H1 (cell line): ENCODE measurements around the gene ADGRE2. TPM values are rescaled to one million over a fixed set of nuclear protein-coding genes. Genes with fewer than 3 reads are reported as not detected.
"Not testable (repeated sequence)": the region's sequence is repeated elsewhere in the genome, so short reads cannot be mapped to it uniquely, and the experiment has no call there.

Experiments used
- CTCF ChIA-PET: fragments of 300-600 bp; sonication (Branson Sonifier 250); formaldehyde crosslinking; loops from one replicate; lab custom pipeline; 2021; ENCODE audit not compliant: partially characterized antibody; lab: Charles Lee
- POLR2A ChIA-PET: fragments of 300-600 bp; sonication (Branson Sonifier 250); formaldehyde crosslinking; loops from one replicate; lab custom pipeline; 2021; ENCODE audit warnings: inconsistent platforms; ENCODE audit not compliant: partially characterized antibody; lab: Charles Lee
- DNase-seq, 2 experiments: peaks; one replicate each; pipeline versions ENCODE4 v3.0.0 to v3.0.0-alpha.2; 2010 to 2022; ENCODE audit warnings: low spot score in 2 of 2, low read depth in 1 of 2, mixed read lengths in 1 of 2
- FAIRE-seq: peaks from 2 replicates; lab custom pipeline; 2011; peaks lifted over from hg19 to GRCh38; lab: Jason Lieb, UNC
- H2AFZ ChIP-seq: 2 replicates; pipeline ENCODE4 v1.8.1; 2012; ENCODE audit warnings: low read length, inconsistent platforms
- H2AK5ac ChIP-seq: 2 replicates; pipeline ENCODE4 v1.6.1; 2013; ENCODE audit warnings: low read depth, low read length
- H2BK120ac ChIP-seq: replicated peaks from 2 replicates; pipeline ENCODE3; 2013; ENCODE audit warnings: low read depth, low read length, inconsistent platforms
- H2BK12ac ChIP-seq: 2 replicates; pipeline ENCODE4 v1.6.1; 2013; ENCODE audit warnings: low read depth, low read length
- H2BK15ac ChIP-seq: 2 replicates; pipeline ENCODE4 v1.6.1; 2013; ENCODE audit warnings: low read length
- H2BK20ac ChIP-seq: 2 replicates; pipeline ENCODE4 v1.6.1; 2013; ENCODE audit warnings: low read length
- H2BK5ac ChIP-seq: 2 replicates; pipeline ENCODE4 v1.6.1; 2013; ENCODE audit warnings: low read depth, low read length
- H3K14ac ChIP-seq: 2 replicates; pipeline ENCODE4 v1.6.1; 2013; ENCODE audit warnings: inconsistent platforms; ENCODE audit not compliant: insufficient read length
- H3K18ac ChIP-seq: 2 replicates; pipeline ENCODE4 v1.6.1; 2013; ENCODE audit warnings: low read length; ENCODE audit errors: extremely low read depth
- H3K23ac ChIP-seq: 2 replicates; pipeline ENCODE4 v1.6.1; 2013; ENCODE audit warnings: inconsistent platforms; ENCODE audit not compliant: insufficient read length
- H3K23me2 ChIP-seq: 2 replicates; pipeline ENCODE4 v1.6.1; 2013; ENCODE audit warnings: low read depth, low read length
- H3K27ac ChIP-seq: 2 replicates; pipeline ENCODE4 v1.6.1; 2011; ENCODE audit warnings: low read depth, low read length, inconsistent platforms
- H3K27me3 ChIP-seq, 4 experiments: replicated peaks in 1 of 4; 1 replicate in 1 of 4; 2 replicates in 3 of 4; pipeline versions ENCODE4 v1.6.1 to v1.8.1; 2011 to 2013; ENCODE audit warnings: low read length in 3 of 4, mild to moderate bottlenecking in 3 of 4, inconsistent platforms in 2 of 4, mixed read lengths in 2 of 4, moderate library complexity in 1 of 4; ENCODE audit not compliant: control insufficient read depth in 3 of 4, insufficient read depth in 3 of 4; ENCODE audit errors: extremely low read depth in 1 of 4
- H3K36me3 ChIP-seq, 4 experiments: 2 replicates each; pipeline versions ENCODE4 v1.6.1 to v1.8.1; 2011 to 2013; ENCODE audit warnings: mild to moderate bottlenecking in 4 of 4, low read length in 3 of 4, moderate library complexity in 2 of 4, control low read depth in 1 of 4, inconsistent platforms in 1 of 4; ENCODE audit not compliant: insufficient read depth in 4 of 4, control insufficient read depth in 2 of 4
- H3K4ac ChIP-seq: replicated peaks from 2 replicates; pipeline ENCODE3; 2013; ENCODE audit warnings: low read length, low read depth, mixed read lengths, inconsistent platforms; ENCODE audit not compliant: insufficient read length
- H3K4me1 ChIP-seq, 4 experiments: replicated peaks in 1 of 4; 1 replicate in 1 of 4; 2 replicates in 3 of 4; pipeline versions ENCODE4 v1.6.1 to v1.8.1; 2011 to 2013; ENCODE audit warnings: low read length in 3 of 4, inconsistent platforms in 2 of 4, mixed read lengths in 1 of 4; ENCODE audit not compliant: insufficient read depth in 4 of 4, control insufficient read depth in 3 of 4
- H3K4me2 ChIP-seq, 2 experiments: 2 replicates each; pipeline versions ENCODE4 v1.6.1 to v1.8.1; 2011 to 2013; ENCODE audit warnings: low read depth in 2 of 2, low read length in 2 of 2, control low read depth in 1 of 2, inconsistent platforms in 1 of 2, mild to moderate bottlenecking in 1 of 2; ENCODE audit not compliant: insufficient read depth in 1 of 2
- H3K4me3 ChIP-seq, 4 experiments: fragments of 200-600, 300-600 bp in 1 of 4; sonication (generic), shearing (Covaris generic), sonication (Bioruptor Twin) in 1 of 4; 2 replicates each; pipeline versions ENCODE4 v1.5.1 to v1.8.1; 2011 to 2016; ENCODE audit warnings: low read length in 4 of 4, low read depth in 3 of 4, control low read depth in 2 of 4, inconsistent platforms in 2 of 4, mild to moderate bottlenecking in 2 of 4, mixed read lengths in 1 of 4, moderate library complexity in 1 of 4; ENCODE audit not compliant: insufficient read depth in 2 of 4; ENCODE audit errors: extremely low read depth in 1 of 4
- H3K56ac ChIP-seq: replicated peaks from 2 replicates; pipeline ENCODE3; 2013; ENCODE audit warnings: low read depth, mild to moderate bottlenecking, mixed read lengths, low read length, inconsistent platforms; ENCODE audit not compliant: insufficient read length
- H3K79me1 ChIP-seq: 2 replicates; pipeline ENCODE4 v1.6.1; 2013; ENCODE audit warnings: low read depth, low read length, control low read depth
- H3K79me2 ChIP-seq, 2 experiments: 2 replicates each; pipeline versions ENCODE4 v1.6.1 to v1.8.1; 2012 to 2013; ENCODE audit warnings: low read length in 2 of 2, mild to moderate bottlenecking in 2 of 2, inconsistent platforms in 1 of 2; ENCODE audit not compliant: insufficient read depth in 2 of 2, control insufficient read depth in 1 of 2
- H3K9ac ChIP-seq, 4 experiments: replicated peaks in 1 of 4; 1 replicate in 1 of 4; 2 replicates in 3 of 4; pipeline versions ENCODE4 v1.6.1 to v1.8.1; 2011 to 2013; ENCODE audit warnings: low read depth in 3 of 4, low read length in 3 of 4, control low read depth in 2 of 4, mild to moderate bottlenecking in 2 of 4, moderate library complexity in 2 of 4, inconsistent platforms in 1 of 4; ENCODE audit errors: extremely low read depth in 1 of 4
- H3K9me3 ChIP-seq, 2 experiments: 2 replicates each; pipeline versions ENCODE4 v1.6.1 to v1.8.1; 2012 to 2013; ENCODE audit warnings: mild to moderate bottlenecking in 2 of 2, moderate library complexity in 2 of 2, control low read depth in 1 of 2, inconsistent platforms in 1 of 2, low read depth in 1 of 2, low read length in 1 of 2, mixed read lengths in 1 of 2; ENCODE audit not compliant: insufficient read depth in 2 of 2
- H4K20me1 ChIP-seq, 2 experiments: replicated peaks in 1 of 2; 2 replicates each; pipeline versions ENCODE3 to v1.8.1; 2011 to 2013; ENCODE audit warnings: inconsistent platforms in 2 of 2, low read length in 2 of 2, mild to moderate bottlenecking in 1 of 2; ENCODE audit not compliant: insufficient read depth in 2 of 2, control insufficient read depth in 1 of 2
- H4K5ac ChIP-seq: 2 replicates; pipeline ENCODE4 v1.6.1; 2013; ENCODE audit warnings: low read length, low read depth, mixed read lengths, inconsistent platforms; ENCODE audit not compliant: insufficient read length
- H4K8ac ChIP-seq: 2 replicates; pipeline ENCODE4 v1.8.0; 2013; ENCODE audit warnings: mild to moderate bottlenecking, moderate library complexity, low read length, inconsistent platforms; ENCODE audit not compliant: insufficient read depth; ENCODE audit errors: extremely low read depth
- H4K91ac ChIP-seq: replicated peaks from 2 replicates; pipeline ENCODE3; 2013; ENCODE audit warnings: low read length, mixed read lengths, inconsistent platforms; ENCODE audit not compliant: insufficient read length
- WGBS, 2 experiments: shearing (Covaris generic) in 1 of 2; methylation state at CpG; one replicate each; pipeline versions ENCODE4 v1.1.6 to v1.1.7; 2013 to 2015; ENCODE audit warnings: low lambda C conversion rate in 2 of 2, mixed read lengths in 2 of 2, inconsistent platforms in 1 of 2, low coverage in 1 of 2, missing lambda C conversion rate in 1 of 2; ENCODE audit not compliant: insufficient replicate concordance in 2 of 2, insufficient coverage in 1 of 2, insufficient read length in 1 of 2; ENCODE audit errors: extremely low coverage in 1 of 2, missing lambda C conversion rate in 1 of 2; 5-methylcytosine and 5-hydroxymethylcytosine counted together
- polyA plus RNA-seq, 7 experiments: library from polyadenylated mRNA; depleted of rRNA in 3 of 7; stranded (reverse) in 5 of 7; unstranded in 2 of 7; fragments of >200 nt in 5 of 7; fragments of 200-250 nt in 2 of 7; gene quantifications; 1 replicate in 5 of 7; 2 replicates in 1 of 7; 4 replicates in 1 of 7; pipeline versions ENCODE4 v1.2.1 to v1.2.3, GENCODE V29; 2011 to 2013; ENCODE audit warnings: missing spikeins in 2 of 7, mixed read lengths in 2 of 7
- total RNA-seq: library from RNA; stranded (reverse); fragmentation: NEBNext Ultra II Directional; extraction: Animal tissue kit (Norgen Biotek cat#: 25700); gene quantifications from 2 replicates; pipeline ENCODE4 v1.2.1, GENCODE V29; 2021

The ADGRE2 gene
- total and polyA plus RNA-seq, 2 of the 8 experiments (the other 6 are each of a cell fraction or from before 2014, with no cell fraction given) = 2.0 to 4.5 TPM

GRCh38 chr19:14792250-14792649 lies 13.9 kb upstream of the ADGRE2 start:
- H3K9me3 ChIP-seq, H3K79me2 ChIP-seq, H2BK12ac ChIP-seq, H2AK5ac ChIP-seq, H4K5ac ChIP-seq, H3K9ac ChIP-seq, H3K4me3 ChIP-seq, H3K36me3 ChIP-seq, H2BK120ac ChIP-seq, H2BK5ac ChIP-seq, H3K4me2 ChIP-seq, H3K18ac ChIP-seq, H3K4me1 ChIP-seq, H4K20me1 ChIP-seq, H3K23ac ChIP-seq, H2BK15ac ChIP-seq, H4K91ac ChIP-seq, H2BK20ac ChIP-seq, POLR2A ChIA-PET, H3K4ac ChIP-seq, H4K8ac ChIP-seq, H3K27me3 ChIP-seq, H3K14ac ChIP-seq, H2AFZ ChIP-seq, H3K79me1 ChIP-seq, H3K23me2 ChIP-seq, DNase-seq, H3K56ac ChIP-seq, H3K27ac ChIP-seq: not testable (repeated sequence)
- 90% methylated on average over 6 of the region's 6 CpGs; no CpG with 5 or more reads in 1 of the 2 experiments for WGBS, 2 experiments
- peak; percentile 50 for FAIRE-seq
- CTCF ChIA-PET = interaction anchor here (1.7 kb wide), 1 partner anchor 19 kb away, joined by 5 read pairs; no protein-coding TSS in a partner anchor
